GM23248 (cell line): Measurements from ENCODE around the gene ATP8A2.

Experiments used
- EZH2 ChIP-seq: fragments of 200-600 bp; sonication (generic); IDR thresholded peaks from 2 replicates; pipeline ENCODE4 v1.6.1; 2018; ENCODE audit warnings: antibody characterized with exemption, mild to moderate bottlenecking; ENCODE audit not compliant: insufficient read depth, poor library complexity, severe bottlenecking
- EZH2phosphoT487 ChIP-seq: fragments of 200-600 bp; sonication (generic); IDR thresholded peaks from 2 replicates; pipeline ENCODE4 v1.6.1; 2018; ENCODE audit warnings: antibody characterized with exemption, moderate library complexity, mild to moderate bottlenecking, low read depth; ENCODE audit not compliant: insufficient read depth

GRCh38 chr13:25462301-25463125 lies 90.7 kb downstream of the ATP8A2 start:
- no peak for TF ChIP-seq EZH2
- no peak for TF ChIP-seq EZH2phosphoT487
